IMR-90 (cell line): Measurements from ENCODE around the gene CLBA1. TPM values are rescaled to one million over a fixed set of nuclear protein-coding genes. Genes with fewer than 3 reads are reported as not detected.

Experiments used
- ATAC-seq: fragments of 200-7000 bp; cut with Tn5 transposase; 2 replicates; pipeline ENCODE4 v1.9.1; 2020; ENCODE audit warnings: low read depth, mild to moderate bottlenecking, moderate library complexity
- BruUV-seq: library from RNA; stranded (reverse); fragments of 400-500 nt; replicated peaks from 2 replicates; lab custom pipeline; 2021; lab: Mats Ljungman, UMichigan
- CTCF ChIA-PET: fragments of 300-600 bp; formaldehyde crosslinking; extraction: SDS; loops from one replicate; lab custom pipeline; 2021; ENCODE audit warnings: antibody characterized with exemption; lab: Yijun Ruan, JAX
- POLR2A ChIA-PET: fragments of 300-600 bp; sonication (Branson Sonifier 250); formaldehyde crosslinking; loops from one replicate; lab custom pipeline; 2022; ENCODE audit warnings: antibody characterized with exemption; ENCODE audit not compliant: unreplicated experiment; lab: Charles Lee
- DNase-seq: peaks from one replicate; pipeline ENCODE4 v3.0.0; 2013
- H2AFZ ChIP-seq: replicated peaks from 2 replicates; pipeline ENCODE3; 2013; ENCODE audit warnings: low read length, mild to moderate bottlenecking; ENCODE audit not compliant: poor library complexity
- H2AK5ac ChIP-seq: 2 replicates; pipeline ENCODE4 v1.6.1; 2013; ENCODE audit warnings: low read depth, low read length, inconsistent platforms
- H2AK9ac ChIP-seq: replicated peaks from 2 replicates; pipeline ENCODE3; 2013; ENCODE audit warnings: mild to moderate bottlenecking, low read depth, low read length, moderate library complexity; ENCODE audit not compliant: poor library complexity
- H2BK120ac ChIP-seq: 2 replicates; pipeline ENCODE4 v1.6.1; 2013; ENCODE audit warnings: low read depth, low read length, inconsistent platforms
- H2BK15ac ChIP-seq: 3 replicates; pipeline ENCODE4 v1.6.1; 2013; ENCODE audit warnings: low read depth, low read length, inconsistent platforms
- H2BK20ac ChIP-seq: 2 replicates; pipeline ENCODE4 v1.6.1; 2013; ENCODE audit warnings: low read depth, mild to moderate bottlenecking, inconsistent platforms, low read length, moderate library complexity
- H2BK5ac ChIP-seq: 2 replicates; pipeline ENCODE4 v1.6.1; 2013; ENCODE audit warnings: mild to moderate bottlenecking, low read depth, low read length, inconsistent platforms; ENCODE audit not compliant: poor library complexity, severe bottlenecking
- H3K14ac ChIP-seq: replicated peaks from 2 replicates; pipeline ENCODE4 v1.6.1; 2013; ENCODE audit warnings: low read depth, low read length, inconsistent platforms
- H3K18ac ChIP-seq: 2 replicates; pipeline ENCODE4 v1.6.1; 2013; ENCODE audit warnings: low read depth, low read length, control low read depth
- H3K23ac ChIP-seq: 2 replicates; pipeline ENCODE4 v1.6.1; 2013; ENCODE audit warnings: low read depth, low read length, inconsistent platforms
- H3K27ac ChIP-seq: 2 replicates; pipeline ENCODE4 v1.5.1; 2013; ENCODE audit warnings: mild to moderate bottlenecking, control low read depth, low read length; ENCODE audit not compliant: insufficient read depth
- H3K27me3 ChIP-seq: 2 replicates; pipeline ENCODE4 v1.6.1; 2013; ENCODE audit warnings: low read length; ENCODE audit not compliant: control insufficient read depth, insufficient read depth
- H3K36me3 ChIP-seq: 2 replicates; pipeline ENCODE4 v1.6.1; 2013; ENCODE audit warnings: low read length, mixed read lengths; ENCODE audit not compliant: control insufficient read depth, insufficient read depth
- H3K4ac ChIP-seq: 2 replicates; pipeline ENCODE4 v1.6.1; 2013; ENCODE audit warnings: low read depth, low read length, inconsistent platforms
- H3K4me1 ChIP-seq: 2 replicates; pipeline ENCODE4 v1.6.1; 2013; ENCODE audit warnings: low read length, mixed read lengths; ENCODE audit not compliant: control insufficient read depth, insufficient read depth
- H3K4me2 ChIP-seq: 2 replicates; pipeline ENCODE4 v1.6.1; 2013; ENCODE audit warnings: low read depth, mild to moderate bottlenecking, control low read depth, low read length, moderate library complexity
- H3K4me3 ChIP-seq: 2 replicates; pipeline ENCODE4 v1.5.1; 2013; ENCODE audit warnings: low read depth, mild to moderate bottlenecking, control low read depth, low read length, moderate library complexity; ENCODE audit not compliant: insufficient read depth
- H3K56ac ChIP-seq: 2 replicates; pipeline ENCODE4 v1.6.1; 2013; ENCODE audit warnings: low read length, inconsistent platforms; ENCODE audit not compliant: insufficient read depth; ENCODE audit errors: extremely low read depth
- H3K79me1 ChIP-seq, 2 experiments: 2 replicates each; pipeline ENCODE4 v1.6.1; 2013; ENCODE audit warnings: low read length in 2 of 2, inconsistent platforms in 1 of 2, low read depth in 1 of 2
- H3K9ac ChIP-seq: 2 replicates; pipeline ENCODE4 v1.6.1; 2013; ENCODE audit warnings: low read depth, low read length, control low read depth
- H3K9me1 ChIP-seq: 2 replicates; pipeline ENCODE4 v1.6.1; 2013; ENCODE audit warnings: low read length, inconsistent platforms; ENCODE audit not compliant: insufficient read depth
- H3K9me3 ChIP-seq: 2 replicates; pipeline ENCODE4 v1.6.1; 2013; ENCODE audit warnings: low read length; ENCODE audit not compliant: control insufficient read depth, insufficient read depth
- H4K20me1 ChIP-seq: 2 replicates; pipeline ENCODE4 v1.6.1; 2013; ENCODE audit warnings: low read length, inconsistent platforms; ENCODE audit not compliant: insufficient read depth
- H4K5ac ChIP-seq: 2 replicates; pipeline ENCODE4 v1.6.1; 2013; ENCODE audit warnings: mild to moderate bottlenecking, low read depth, low read length, control low read depth
- H4K8ac ChIP-seq, 2 experiments: 2 replicates each; pipeline ENCODE4 v1.6.1; 2013; ENCODE audit warnings: low read depth in 2 of 2, low read length in 2 of 2, control low read depth in 1 of 2, inconsistent platforms in 1 of 2
- H4K91ac ChIP-seq: 2 replicates; pipeline ENCODE4 v1.6.1; 2013; ENCODE audit warnings: low read depth, low read length, inconsistent platforms; ENCODE audit not compliant: insufficient read depth
- CHD1 ChIP-seq: IDR thresholded peaks from 2 replicates; pipeline ENCODE4 v1.6.1; 2012; ENCODE audit warnings: low read depth, low read length, improper control_type of control experiment
- CTCF ChIP-seq: conservative IDR thresholded peaks from 2 replicates; pipeline ENCODE4 v1.5.1; 2012; ENCODE audit warnings: mild to moderate bottlenecking, low read depth, low read length, improper control_type of control experiment
- ELK1 ChIP-seq: fragments of 150-350 bp; IDR thresholded peaks from 2 replicates; pipeline ENCODE4 v1.6.1; 2016; ENCODE audit warnings: low read depth, mild to moderate bottlenecking, low read length, moderate library complexity, borderline replicate concordance
- MAZ ChIP-seq: IDR thresholded peaks from 2 replicates; pipeline ENCODE4 v1.6.1; 2012; ENCODE audit warnings: low read depth, mild to moderate bottlenecking, low read length, improper control_type of control experiment, moderate library complexity, borderline replicate concordance
- POLR2A ChIP-seq: IDR thresholded peaks from 2 replicates; pipeline ENCODE4 v1.6.1; 2012; ENCODE audit warnings: mild to moderate bottlenecking, low read depth, low read length
- RAD21 ChIP-seq: IDR thresholded peaks from 2 replicates; pipeline ENCODE4 v1.6.1; 2012; ENCODE audit warnings: low read length, improper control_type of control experiment
- SMC3 ChIP-seq: fragments of 150-350 bp; IDR thresholded peaks from 2 replicates; pipeline ENCODE4 v1.6.1; 2016; ENCODE audit warnings: low read depth, mild to moderate bottlenecking, antibody characterized with exemption, low read length, moderate library complexity
- WGBS, 2 experiments: methylation state at CpG; one replicate each; pipeline versions ENCODE4 v1.1.5 to v1.1.7; 2013; ENCODE audit warnings: missing lambda C conversion rate in 2 of 2; ENCODE audit not compliant: insufficient read length in 1 of 2; ENCODE audit errors: extremely low coverage in 2 of 2; 5-methylcytosine and 5-hydroxymethylcytosine counted together
- dilution Hi-C: fragments of 300-500 bp; cut with HindIII; formaldehyde crosslinking; loops from one replicate; pipeline ENCODE4 v1.14.3; 2018; ENCODE audit warnings: low sequenced_read_pairs; ENCODE audit not compliant: unreplicated experiment
- in situ Hi-C: fragments of 300-500 bp; cut with MboI; formaldehyde crosslinking; loops from 3 replicates; pipeline ENCODE4 v1.14.3; 2019; ENCODE audit warnings: low sequenced_read_pairs, inconsistent platforms, mixed read lengths
- intact Hi-C: fragments of 100-400 bp; cut with micrococcal nuclease; formaldehyde crosslinking; loops from 2 replicates; pipeline ENCODE4 v1.10.0; 2022
- polyA plus RNA-seq, 3 experiments: library from polyadenylated mRNA; depleted of rRNA; stranded (reverse); fragments of >200 nt; gene quantifications; 2 replicates each; pipeline ENCODE4 v1.2.3, GENCODE V29; 2012; ENCODE audit warnings: low replicate concordance in 1 of 3
- total RNA-seq: library from RNA; depleted of rRNA; stranded (reverse); fragments of >200 nt; gene quantifications from 2 replicates; pipeline ENCODE4 v1.2.3, GENCODE V29; 2012

The CLBA1 gene
- total and polyA plus RNA-seq, 2 of the 4 experiments (the other 2 are of a cell fraction), result 2.7 to 6.2 TPM

- no peak overlapping the region for H3K4me3 ChIP-seq
- TF ChIP-seq SMC3 (peak; percentile 98), ELK1 (no peak), RAD21 (peak; percentile 96), CTCF (peak; percentile 97), MAZ (peak; percentile 69; the same call in 1 of the 2 replicates), POLR2A (0 out of 2 replicates have a peak, but pooled peaks have one; percentile 35), CHD1 (no peak)
- POLR2A ChIA-PET, result no interaction called here
These were observed 9.2 kb upstream of the CLBA1 start for GRCh38 chr14:104976198-104977007.

More at GRCh38 chr14:104976198-104977007, 9.2 kb upstream of the CLBA1 start:
- H2BK20ac ChIP-seq, result no peak overlapping the region
- H3K56ac ChIP-seq, result no peak overlapping the region
- no peak overlapping the region for H3K14ac ChIP-seq
- 12% methylated on average over 10 of the region's 21 CpGs; no CpG with 5 or more reads in 1 of the 2 experiments for WGBS, 2 experiments
- H2AFZ ChIP-seq, result peak overlapping the region; percentile 70
- H4K8ac ChIP-seq, result no peak overlapping the region
- H3K4me1 ChIP-seq, result peaks cover 31% of the 10 kb centered on the region
- peak; percentile 43 for ATAC-seq
- 0 out of 2 replicates have a peak, but pooled peaks cover 3% of the 10 kb centered on the region for H4K20me1 ChIP-seq
- no peak overlapping the region for H3K27ac ChIP-seq
- no peak overlapping the region for H3K4ac ChIP-seq
- no peak overlapping the region for H3K18ac ChIP-seq
- H3K9ac ChIP-seq, result no peak overlapping the region
- no peak overlapping the region for H3K23ac ChIP-seq
- H3K79me1 ChIP-seq, result peaks cover 0 to 3% of the 10 kb centered on the region in 2 experiments; a peak in 1 of 4 replicates
- no peak overlapping the region for H4K5ac ChIP-seq
- H2BK5ac ChIP-seq, result no peak overlapping the region
- no peaks in the 10 kb centered on the region for H3K9me3 ChIP-seq
- H2AK5ac ChIP-seq, result peak overlapping the region; percentile 74; the same call in 1 of the 2 replicates
- DNase-seq, result peak; percentile 72
- no peaks in the 10 kb centered on the region for H3K27me3 ChIP-seq
- H2AK9ac ChIP-seq, result peak overlapping the region; percentile 17
- H2BK15ac ChIP-seq, result no peak overlapping the region
- H3K4me2 ChIP-seq, result no peak overlapping the region
- H3K36me3 ChIP-seq, result no peaks in the 10 kb centered on the region
- in situ Hi-C loops, result no loop called here
- dilution Hi-C loops, result no loop called here
- peaks cover 14% of the 10 kb centered on the region for H3K9me1 ChIP-seq
- CTCF ChIA-PET, result interaction anchor here (1.3 to 4.1 kb wide), 2 partner anchors 69 kb away, joined by 4 to 21 read pairs; no protein-coding TSS in a partner anchor
- no TSS peak for BruUV-seq
- H4K91ac ChIP-seq, result no peak overlapping the region
- intact Hi-C loops, result loop anchor here (1.0 to 2.0 kb wide), 2 partner anchors 44 to 69 kb away; partner anchors contain the start of gene CDCA4
- no peak overlapping the region for H2BK120ac ChIP-seq
